HEK293 (cell line): ENCODE data around the gene DPYD.

Experiments
- CTCF ChIA-PET: fragments of 350-600 bp; formaldehyde crosslinking; extraction: SDS; loops from one replicate; lab custom pipeline; 2021; ENCODE audit warnings: antibody characterized with exemption; lab: Yijun Ruan, JAX
- POLR2A ChIA-PET: fragments of 300-600 bp; formaldehyde crosslinking; extraction: SDS; loops from one replicate; lab custom pipeline; 2020; ENCODE audit warnings: antibody characterized with exemption, inconsistent platforms; lab: Yijun Ruan, JAX
- H3K27ac ChIP-seq: fragments of 200-500 bp; sonication (Bioruptor generic); 2 replicates; pipeline ENCODE4 v1.5.1; 2014; ENCODE audit warnings: low read depth, low read length, control low read depth, inconsistent platforms; ENCODE audit errors: extremely low read depth
- H3K36me3 ChIP-seq, 2 experiments: fragments of 200-500 bp in 1 of 2; sonication (Bioruptor generic) in 1 of 2; 1 replicate in 1 of 2; 2 replicates in 1 of 2; pipeline ENCODE4 v1.5.1; 2014 to 2017; ENCODE audit warnings: inconsistent platforms in 2 of 2, low read length in 2 of 2; ENCODE audit not compliant: control insufficient read depth in 2 of 2, insufficient read depth in 1 of 2
- H3K4me1 ChIP-seq: fragments of 200-500 bp; sonication (Bioruptor generic); 2 replicates; pipeline ENCODE4 v1.5.1; 2014; ENCODE audit warnings: mild to moderate bottlenecking, low read length, inconsistent platforms; ENCODE audit not compliant: control insufficient read depth, insufficient read depth
- H3K4me3 ChIP-seq: 2 replicates; pipeline ENCODE4 v1.5.1; 2011; ENCODE audit warnings: low read depth, mild to moderate bottlenecking, control low read depth, low read length, moderate library complexity
- H3K9me3 ChIP-seq: fragments of 200-500 bp; sonication (Bioruptor generic); 2 replicates; pipeline ENCODE4 v1.5.1; 2014; ENCODE audit warnings: low read depth, low read length, inconsistent platforms; ENCODE audit not compliant: control insufficient read depth, insufficient read depth
- EGR2 ChIP-seq: fragments of 450-650 bp; formaldehyde crosslinking; IDR thresholded peaks from 2 replicates; pipeline ENCODE4 v1.5.1; 2016; ENCODE audit warnings: low read depth, missing biosample characterization, missing genetic modification characterization
- GLIS2 ChIP-seq: fragments of 450-650 bp; formaldehyde crosslinking; IDR thresholded peaks from 2 replicates; pipeline ENCODE4 v1.5.1; 2016; ENCODE audit warnings: missing biosample characterization, missing genetic modification characterization
- MYNN ChIP-seq: fragments of 450-650 bp; formaldehyde crosslinking; IDR thresholded peaks from 2 replicates; pipeline ENCODE4 v1.5.1; 2016; ENCODE audit warnings: missing biosample characterization, missing genetic modification characterization, borderline replicate concordance
- PRDM4 ChIP-seq: fragments of 450-650 bp; formaldehyde crosslinking; IDR thresholded peaks from 2 replicates; pipeline ENCODE4 v1.5.1; 2017; ENCODE audit warnings: missing biosample characterization, missing genetic modification characterization
- SALL2 ChIP-seq: fragments of 450-650 bp; formaldehyde crosslinking; IDR thresholded peaks from 2 replicates; pipeline ENCODE4 v1.5.0; 2017; ENCODE audit warnings: missing biosample characterization, mild to moderate bottlenecking, missing genetic modification characterization, borderline replicate concordance
- SP2 ChIP-seq: fragments of 450-650 bp; formaldehyde crosslinking; IDR thresholded peaks from 2 replicates; pipeline ENCODE4 v1.5.1; 2016; ENCODE audit warnings: missing biosample characterization, missing genetic modification characterization
- TRIM28 ChIP-seq: IDR thresholded peaks from 2 replicates; pipeline ENCODE4 v1.6.1; 2011; ENCODE audit warnings: low read length, control low read depth, borderline replicate concordance
- YY2 ChIP-seq: fragments of 450-650 bp; formaldehyde crosslinking; IDR thresholded peaks from 2 replicates; pipeline ENCODE4 v1.5.1; 2016; ENCODE audit warnings: missing biosample characterization, missing genetic modification characterization
- ZNF121 ChIP-seq: fragments of 450-650 bp; formaldehyde crosslinking; IDR thresholded peaks from 2 replicates; pipeline ENCODE4 v1.5.1; 2016; ENCODE audit warnings: missing biosample characterization, missing genetic modification characterization
- ZNF138 ChIP-seq: fragments of 450-650 bp; formaldehyde crosslinking; IDR thresholded peaks from 2 replicates; pipeline ENCODE4 v1.5.1; 2016; ENCODE audit warnings: missing biosample characterization, missing genetic modification characterization, borderline replicate concordance
- ZNF169 ChIP-seq: fragments of 450-650 bp; formaldehyde crosslinking; IDR thresholded peaks from 2 replicates; pipeline ENCODE4 v1.5.1; 2016; ENCODE audit warnings: missing biosample characterization, missing genetic modification characterization
- ZNF175 ChIP-seq: fragments of 450-650 bp; formaldehyde crosslinking; IDR thresholded peaks from 2 replicates; pipeline ENCODE4 v1.5.1; 2016; ENCODE audit warnings: missing biosample characterization, missing genetic modification characterization
- ZNF19 ChIP-seq: fragments of 450-650 bp; formaldehyde crosslinking; IDR thresholded peaks from 2 replicates; pipeline ENCODE4; 2016; ENCODE audit warnings: missing biosample characterization, missing genetic modification characterization, low read depth
- ZNF302 ChIP-seq: fragments of 450-650 bp; formaldehyde crosslinking; IDR thresholded peaks from 2 replicates; pipeline ENCODE4 v1.5.1; 2016; ENCODE audit warnings: missing biosample characterization, missing genetic modification characterization, low read depth
- ZNF324 ChIP-seq: fragments of 450-650 bp; formaldehyde crosslinking; IDR thresholded peaks from 2 replicates; pipeline ENCODE4 v1.5.1; 2016; ENCODE audit warnings: missing biosample characterization, missing genetic modification characterization
- ZNF37A ChIP-seq: fragments of 450-650 bp; IDR thresholded peaks from 2 replicates; pipeline ENCODE4 v1.5.1; 2018; ENCODE audit warnings: missing biosample characterization, missing genetic modification characterization
- ZNF391 ChIP-seq: fragments of 450-650 bp; formaldehyde crosslinking; IDR thresholded peaks from 2 replicates; pipeline ENCODE4 v1.5.1; 2016; ENCODE audit warnings: low read depth, missing biosample characterization, missing genetic modification characterization, borderline replicate concordance
- ZNF473 ChIP-seq: fragments of 450-650 bp; formaldehyde crosslinking; IDR thresholded peaks from 2 replicates; pipeline ENCODE4 v1.5.1; 2017; ENCODE audit warnings: missing biosample characterization, missing genetic modification characterization
- ZNF560 ChIP-seq: fragments of 450-650 bp; formaldehyde crosslinking; IDR thresholded peaks from 2 replicates; pipeline ENCODE4 v1.5.1; 2017; ENCODE audit warnings: missing biosample characterization, missing genetic modification characterization, borderline replicate concordance
- ZNF626 ChIP-seq: fragments of 450-650 bp; sonication (Bioruptor Pico); formaldehyde crosslinking; IDR thresholded peaks from 2 replicates; pipeline ENCODE4 v1.5.1; 2018; ENCODE audit warnings: missing biosample characterization, missing genetic modification characterization, inconsistent platforms
- ZNF776 ChIP-seq: fragments of 450-650 bp; formaldehyde crosslinking; IDR thresholded peaks from 2 replicates; pipeline ENCODE4 v1.5.0; 2017; ENCODE audit warnings: missing biosample characterization, missing genetic modification characterization, borderline replicate concordance
- ZNF785 ChIP-seq: fragments of 450-650 bp; formaldehyde crosslinking; IDR thresholded peaks from 2 replicates; pipeline ENCODE4 v1.5.1; 2016; ENCODE audit warnings: missing biosample characterization, missing genetic modification characterization
- ZNF792 ChIP-seq: fragments of 450-650 bp; formaldehyde crosslinking; IDR thresholded peaks from 2 replicates; pipeline ENCODE4 v1.5.1; 2016; ENCODE audit warnings: missing biosample characterization, missing genetic modification characterization
- TF ChIP-seq, protein P1 (sequence below): fragments of 450-650 bp; formaldehyde crosslinking; IDR thresholded peaks from 2 replicates; pipeline ENCODE4 v1.5.1; 2016; ENCODE audit warnings: missing biosample characterization, missing genetic modification characterization, borderline replicate concordance
- TF ChIP-seq, protein P2 (sequence below): fragments of 450-650 bp; formaldehyde crosslinking; IDR thresholded peaks from 2 replicates; pipeline ENCODE4 v1.5.1; 2016; ENCODE audit warnings: missing biosample characterization, missing genetic modification characterization
- TF ChIP-seq, protein P3 (sequence below): fragments of 450-650 bp; formaldehyde crosslinking; IDR thresholded peaks from 2 replicates; pipeline ENCODE4 v1.5.1; 2016; ENCODE audit warnings: missing biosample characterization, missing genetic modification characterization

DPYD gene

GRCh38 chr1:97726386-97726785, 194.4 kb downstream of the DPYD start:
- Histone ChIP-seq H3K4me3 (no peak overlapping the region), H3K36me3 (no peaks in the 10 kb centered on the region), H3K4me1 (no peaks in the 10 kb centered on the region), H3K9me3 (no peaks in the 10 kb centered on the region)
- no peak for TF ChIP-seq ZNF37A (tag by site-specific recombination)
- no peak for TF ChIP-seq EGR2 (tag by site-specific recombination)
- no peak for TF ChIP-seq ZNF324 (tag by site-specific recombination)
- no peak for TF ChIP-seq GLIS2 (tag by site-specific recombination)
- no peak for TF ChIP-seq SALL2 (tag by site-specific recombination)
- no peak for TF ChIP-seq ZNF391
- TF ChIP-seq SP2 = no peak
- no peak for TF ChIP-seq ZNF785 (tag by site-specific recombination)
- TF ChIP-seq ZNF175 (tag by site-specific recombination) = no peak
- no peak for TF ChIP-seq ZNF473 (tag by site-specific recombination)
- no peak for TF ChIP-seq ZNF792 (tag by site-specific recombination)
- TF ChIP-seq ZNF626 (tag by site-specific recombination) = no peak
- TF ChIP-seq, protein P1, sequence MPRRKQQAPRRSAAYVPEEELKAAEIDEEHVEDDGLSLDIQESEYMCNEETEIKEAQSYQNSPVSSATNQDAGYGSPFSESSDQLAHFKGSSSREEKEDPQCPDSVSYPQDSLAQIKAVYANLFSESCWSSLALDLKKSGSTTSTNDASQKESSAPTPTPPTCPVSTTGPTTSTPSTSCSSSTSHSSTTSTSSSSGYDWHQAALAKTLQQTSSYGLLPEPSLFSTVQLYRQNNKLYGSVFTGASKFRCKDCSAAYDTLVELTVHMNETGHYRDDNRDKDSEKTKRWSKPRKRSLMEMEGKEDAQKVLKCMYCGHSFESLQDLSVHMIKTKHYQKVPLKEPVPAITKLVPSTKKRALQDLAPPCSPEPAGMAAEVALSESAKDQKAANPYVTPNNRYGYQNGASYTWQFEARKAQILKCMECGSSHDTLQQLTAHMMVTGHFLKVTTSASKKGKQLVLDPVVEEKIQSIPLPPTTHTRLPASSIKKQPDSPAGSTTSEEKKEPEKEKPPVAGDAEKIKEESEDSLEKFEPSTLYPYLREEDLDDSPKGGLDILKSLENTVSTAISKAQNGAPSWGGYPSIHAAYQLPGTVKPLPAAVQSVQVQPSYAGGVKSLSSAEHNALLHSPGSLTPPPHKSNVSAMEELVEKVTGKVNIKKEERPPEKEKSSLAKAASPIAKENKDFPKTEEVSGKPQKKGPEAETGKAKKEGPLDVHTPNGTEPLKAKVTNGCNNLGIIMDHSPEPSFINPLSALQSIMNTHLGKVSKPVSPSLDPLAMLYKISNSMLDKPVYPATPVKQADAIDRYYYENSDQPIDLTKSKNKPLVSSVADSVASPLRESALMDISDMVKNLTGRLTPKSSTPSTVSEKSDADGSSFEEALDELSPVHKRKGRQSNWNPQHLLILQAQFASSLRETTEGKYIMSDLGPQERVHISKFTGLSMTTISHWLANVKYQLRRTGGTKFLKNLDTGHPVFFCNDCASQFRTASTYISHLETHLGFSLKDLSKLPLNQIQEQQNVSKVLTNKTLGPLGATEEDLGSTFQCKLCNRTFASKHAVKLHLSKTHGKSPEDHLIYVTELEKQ = no peak
- TF ChIP-seq TRIM28 = no peak
- TF ChIP-seq MYNN (tag by site-specific recombination) = no peak
- TF ChIP-seq, all 188 proteins: peak for 0
- CTCF ChIA-PET = no interaction called here
- POLR2A ChIA-PET = no interaction called here
- H3K27ac ChIP-seq = no peak overlapping the region

- H3K9me3 ChIP-seq = no peaks in the 10 kb centered on the region
Measured at GRCh38 chr1:97721221-97721620, 199.6 kb downstream of the DPYD start.

DNA sequence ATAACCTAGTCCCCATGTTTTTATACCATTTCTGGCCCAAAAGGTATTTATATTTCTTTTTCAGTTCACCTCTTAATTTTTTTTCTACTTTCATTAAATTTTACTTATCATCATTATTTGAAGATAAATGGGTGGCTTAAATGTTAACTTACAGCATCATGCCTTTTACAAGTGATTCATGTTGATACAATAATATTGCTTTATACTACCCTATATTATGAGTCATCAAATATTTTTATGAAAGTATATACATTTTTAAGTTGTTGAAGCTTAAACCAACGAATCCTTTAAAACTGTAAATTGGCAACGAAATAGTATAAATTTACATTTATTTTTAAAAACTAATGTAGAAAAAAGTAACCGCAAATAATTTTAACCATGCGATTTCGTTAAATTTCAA, 207.9 kb downstream of the DPYD start:
- Histone ChIP-seq H3K9me3 (no peaks in the 10 kb centered on the region), H3K36me3 (no peaks in the 10 kb centered on the region), H3K27ac (no peak overlapping the region), H3K4me1 (no peaks in the 10 kb centered on the region), H3K4me3 (no peak overlapping the region)
- CTCF ChIA-PET = interaction anchor here (0.6 to 0.8 kb wide), 2 partner anchors 342 to 383 kb away, joined by 3 read pairs; no protein-coding TSS in a partner anchor
- POLR2A ChIA-PET = no interaction called here
- no peak for TF ChIP-seq ZNF138 (tag by site-specific recombination)
- TF ChIP-seq, protein P2, sequence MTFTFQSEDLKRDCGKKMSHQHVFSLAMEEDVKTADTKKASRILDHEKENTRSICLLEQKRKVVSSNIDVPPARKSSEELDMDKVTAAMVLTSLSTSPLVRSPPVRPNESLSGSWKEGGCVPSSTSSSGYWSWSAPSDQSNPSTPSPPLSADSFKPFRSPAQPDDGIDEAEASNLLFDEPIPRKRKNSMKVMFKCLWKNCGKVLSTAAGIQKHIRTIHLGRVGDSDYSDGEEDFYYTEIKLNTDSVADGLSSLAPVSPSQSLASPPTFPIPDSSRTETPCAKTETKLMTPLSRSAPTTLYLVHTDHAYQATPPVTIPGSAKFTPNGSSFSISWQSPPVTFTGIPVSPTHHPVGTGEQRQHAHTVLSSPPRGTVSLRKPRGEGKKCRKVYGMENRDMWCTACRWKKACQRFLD = no peak
- TF ChIP-seq, protein P3, sequence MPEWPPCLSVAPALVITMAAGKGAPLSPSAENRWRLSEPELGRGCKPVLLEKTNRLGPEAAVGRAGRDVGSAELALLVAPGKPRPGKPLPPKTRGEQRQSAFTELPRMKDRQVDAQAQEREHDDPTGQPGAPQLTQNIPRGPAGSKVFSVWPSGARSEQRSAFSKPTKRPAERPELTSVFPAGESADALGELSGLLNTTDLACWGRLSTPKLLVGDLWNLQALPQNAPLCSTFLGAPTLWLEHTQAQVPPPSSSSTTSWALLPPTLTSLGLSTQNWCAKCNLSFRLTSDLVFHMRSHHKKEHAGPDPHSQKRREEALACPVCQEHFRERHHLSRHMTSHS (tag by site-specific recombination) = no peak
- no peak for TF ChIP-seq ZNF785 (tag by site-specific recombination)
- no peak for TF ChIP-seq PRDM4 (tag by site-specific recombination)
- TF ChIP-seq ZNF776 (tag by site-specific recombination) = no peak
- TF ChIP-seq ZNF121 (tag by site-specific recombination) = no peak
- no peak for TF ChIP-seq YY2 (tag by site-specific recombination)
- TF ChIP-seq ZNF560 (tag by site-specific recombination) = no peak
- TF ChIP-seq ZNF169 (tag by site-specific recombination) = no peak

More at GRCh38 chr1:97721221-97721620, 199.6 kb downstream of the DPYD start:
- POLR2A ChIA-PET = no interaction called here
- no peak for TF ChIP-seq ZNF302 (tag by site-specific recombination)
- no peak for TF ChIP-seq ZNF37A (tag by site-specific recombination)
- no peak for TF ChIP-seq ZNF19
- TF ChIP-seq, all 188 proteins: peak for 0
- H3K27ac ChIP-seq = no peak overlapping the region
- CTCF ChIA-PET = no interaction called here
- no peaks in the 10 kb centered on the region for H3K36me3 ChIP-seq
- no peaks in the 10 kb centered on the region for H3K4me1 ChIP-seq
- no peak overlapping the region for H3K4me3 ChIP-seq
